ENCODE measurements around the gene CDH12. TPM values are rescaled to one million over a fixed set of nuclear protein-coding genes. Genes with fewer than 3 reads are reported as not detected.
"Not testable (repeated sequence)": the region's sequence is repeated elsewhere in the genome, so short reads cannot be mapped to it uniquely, and the experiment has no call there.

CDH12 gene
- total and polyA plus RNA-seq, 10 donors = 0.32 TPM; not detected in 9

DNA sequence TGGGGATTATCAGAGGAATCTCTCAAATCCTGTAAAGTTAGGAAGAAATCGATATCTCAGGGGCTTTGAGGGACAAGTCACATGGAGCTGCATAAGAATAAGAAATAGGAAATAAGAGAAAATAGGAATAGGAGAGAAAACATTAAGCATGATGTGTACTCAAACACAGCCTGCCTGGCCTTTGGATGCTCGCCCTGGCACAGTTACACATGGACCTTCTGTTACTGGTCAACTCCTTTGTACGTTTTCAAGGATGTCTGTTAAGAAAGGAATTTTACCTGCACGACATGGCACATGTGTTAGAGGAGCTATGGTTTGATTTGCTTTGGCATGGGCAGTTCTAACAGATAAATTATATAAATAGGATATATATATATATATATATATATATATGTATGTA is 321.2 kb downstream of the CDH12 start:
- Histone ChIP-seq H3K27me3 (replicated peaks in 1 of 7) (no peaks in the 10 kb centered on the region), H3K27ac (no peak overlapping the region), H3K4me3 (no peak overlapping the region), H3K36me3 (no peaks in the 10 kb centered on the region), H3K9me3 (no peaks in the 10 kb centered on the region), H3K4me1 (no peaks in the 10 kb centered on the region)
- no peak for TF ChIP-seq POLR2A (IDR thresholded peaks at IDR 0.05)
- 66 to 79% (median 72%) methylated on average over 4 of the region's 4 CpGs for WGBS, 5 donors
- intact Hi-C loops (cut with DNase I; ENCODE audit: low total_unique reads) = no loop called here
- DNase-seq = no peak

GRCh38 chr5:22521521-22521920 is 331.6 kb downstream of the CDH12 start:
- Histone ChIP-seq H3K4me3 (no peak overlapping the region), H3K27ac (no peak overlapping the region), H3K9me3 (peaks cover 0 to 4% (median 0%) of the 10 kb centered on the region in 8 donors)

DNA sequence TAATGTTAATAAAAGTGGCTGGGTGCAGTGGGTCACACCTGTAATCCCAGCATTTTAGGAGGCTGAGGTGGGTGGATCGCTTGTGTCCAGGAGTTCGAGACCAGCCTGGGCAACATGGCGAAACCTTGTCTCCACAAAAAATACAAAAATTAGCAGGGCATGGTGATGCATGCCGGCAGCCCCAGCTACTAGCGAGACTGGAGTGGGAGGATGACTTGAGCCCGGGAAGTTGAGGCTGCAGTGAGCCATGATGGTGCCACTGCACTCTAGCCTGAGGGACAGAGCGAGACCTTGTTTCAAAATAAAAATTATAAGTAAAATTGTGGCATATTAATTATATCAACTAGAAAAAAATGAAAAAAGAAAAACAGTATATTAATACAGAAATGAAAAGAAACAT is 336.6 kb downstream of the CDH12 start:
- intact Hi-C loops (cut with DNase I; ENCODE audit: low total_unique reads); H3K27ac ChIP-seq; DNase-seq; H3K4me3 ChIP-seq; H3K9me3 ChIP-seq; H3K27me3 ChIP-seq (replicated peaks in 1 of 7); H3K4me1 ChIP-seq; H3K36me3 ChIP-seq: not testable (repeated sequence)
- 84 to 92% (median 85%) methylated on average over 7 of the region's 7 CpGs for WGBS, 5 donors

More at GRCh38 chr5:22521521-22521920, 331.6 kb downstream of the CDH12 start:
- Histone ChIP-seq H3K36me3 (no peaks in the 10 kb centered on the region), H3K4me1 (no peaks in the 10 kb centered on the region), H3K27me3 (replicated peaks in 1 of 7) (no peaks in the 10 kb centered on the region)
- no peak for DNase-seq
- WGBS, 5 donors = 71 to 91% (median 74%) methylated on average over 3 of the region's 3 CpGs
- no peak for TF ChIP-seq POLR2AphosphoS5 (IDR thresholded peaks at IDR 0.05)
- TF ChIP-seq, protein P1, sequence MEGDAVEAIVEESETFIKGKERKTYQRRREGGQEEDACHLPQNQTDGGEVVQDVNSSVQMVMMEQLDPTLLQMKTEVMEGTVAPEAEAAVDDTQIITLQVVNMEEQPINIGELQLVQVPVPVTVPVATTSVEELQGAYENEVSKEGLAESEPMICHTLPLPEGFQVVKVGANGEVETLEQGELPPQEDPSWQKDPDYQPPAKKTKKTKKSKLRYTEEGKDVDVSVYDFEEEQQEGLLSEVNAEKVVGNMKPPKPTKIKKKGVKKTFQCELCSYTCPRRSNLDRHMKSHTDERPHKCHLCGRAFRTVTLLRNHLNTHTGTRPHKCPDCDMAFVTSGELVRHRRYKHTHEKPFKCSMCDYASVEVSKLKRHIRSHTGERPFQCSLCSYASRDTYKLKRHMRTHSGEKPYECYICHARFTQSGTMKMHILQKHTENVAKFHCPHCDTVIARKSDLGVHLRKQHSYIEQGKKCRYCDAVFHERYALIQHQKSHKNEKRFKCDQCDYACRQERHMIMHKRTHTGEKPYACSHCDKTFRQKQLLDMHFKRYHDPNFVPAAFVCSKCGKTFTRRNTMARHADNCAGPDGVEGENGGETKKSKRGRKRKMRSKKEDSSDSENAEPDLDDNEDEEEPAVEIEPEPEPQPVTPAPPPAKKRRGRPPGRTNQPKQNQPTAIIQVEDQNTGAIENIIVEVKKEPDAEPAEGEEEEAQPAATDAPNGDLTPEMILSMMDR (IDR thresholded peaks at IDR 0.05 in 8 of 11, conservative IDR thresholded peaks at IDR 0.05 in 3 of 11) = no peak
- TF ChIP-seq POLR2A (IDR thresholded peaks at IDR 0.05) = no peak
- intact Hi-C loops (cut with DNase I; ENCODE audit: low total_unique reads) = no loop called here

GRCh38 chr5:22514231-22514630 is 338.9 kb downstream of the CDH12 start:
- Histone ChIP-seq H3K4me1 (no peaks in the 10 kb centered on the region), H3K27me3 (replicated peaks in 1 of 7) (no peaks in the 10 kb centered on the region), H3K27ac (no peak overlapping the region), H3K4me3 (no peak overlapping the region), H3K9me3 (peaks cover 0 to 4% (median 0%) of the 10 kb centered on the region in 8 donors), H3K36me3 (no peaks in the 10 kb centered on the region)
- TF ChIP-seq POLR2A (IDR thresholded peaks at IDR 0.05) = no peak
- no peak for TF ChIP-seq POLR2AphosphoS5 (IDR thresholded peaks at IDR 0.05)
- TF ChIP-seq, protein P1 (IDR thresholded peaks at IDR 0.05 in 8 of 11, conservative IDR thresholded peaks at IDR 0.05 in 3 of 11) = no peak
- intact Hi-C loops (cut with DNase I; ENCODE audit: low total_unique reads) = no loop called here
- DNase-seq = no peak

DNA sequence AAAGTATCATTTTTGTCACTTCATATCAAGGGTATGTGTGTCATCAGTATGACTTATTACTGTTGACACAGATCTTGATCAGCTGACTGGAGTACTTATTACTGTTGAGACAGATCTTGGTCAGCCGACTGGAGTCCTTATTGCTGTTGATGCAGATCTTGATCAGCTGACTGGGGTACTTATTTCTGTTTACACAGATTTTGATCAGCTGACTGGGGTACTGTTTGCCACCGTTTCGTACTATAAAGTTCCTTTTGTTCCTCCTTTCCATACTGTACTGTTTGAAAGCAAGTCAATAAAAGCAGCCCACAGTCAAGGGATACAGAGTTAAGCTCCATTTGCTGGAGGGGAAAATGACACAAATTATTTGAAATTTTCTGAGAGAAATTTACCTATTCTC is 347.3 kb downstream of the CDH12 start:
- Histone ChIP-seq H3K27me3 (replicated peaks in 1 of 7) (no peaks in the 10 kb centered on the region), H3K4me1 (no peaks in the 10 kb centered on the region), H3K36me3 (no peaks in the 10 kb centered on the region), H3K9me3 (peaks cover 0 to 7% (median 0%) of the 10 kb centered on the region in 8 donors), H3K27ac (no peak overlapping the region), H3K4me3 (no peak overlapping the region)
- WGBS, 5 donors = 45 to 57% (median 55%) methylated on average over 3 of the region's 3 CpGs
- TF ChIP-seq, protein P1 (IDR thresholded peaks at IDR 0.05 in 8 of 11, conservative IDR thresholded peaks at IDR 0.05 in 3 of 11) = no peak
- no peak for TF ChIP-seq POLR2AphosphoS5 (IDR thresholded peaks at IDR 0.05)
- no peak for TF ChIP-seq POLR2A (IDR thresholded peaks at IDR 0.05)
- no peak for DNase-seq
- intact Hi-C loops (cut with DNase I; ENCODE audit: low total_unique reads) = no loop called here
